BLaER1 (cell line): ENCODE measurements around the gene ADAMTS7.
A peak's percentile ranks its signal among the peaks of the same experiment; 100 is the strongest.
"Not testable (repeated sequence)": the region's sequence is repeated elsewhere in the genome, so short reads cannot be mapped to it uniquely, and the experiment has no call there.

Experiments
- H3K27ac ChIP-seq: shearing (Covaris generic); formaldehyde crosslinking; 2 replicates; pipeline ENCODE4 v1.8.1; 2022
- H3K27me3 ChIP-seq: shearing (Covaris generic); formaldehyde crosslinking; 2 replicates; pipeline ENCODE4 v1.8.1; 2022
- H3K36me3 ChIP-seq: shearing (Covaris generic); formaldehyde crosslinking; 2 replicates; pipeline ENCODE4 v1.8.1; 2022
- H3K4me1 ChIP-seq: shearing (Covaris generic); formaldehyde crosslinking; 2 replicates; pipeline ENCODE4 v1.8.1; 2022
- H3K4me2 ChIP-seq: shearing (Covaris generic); formaldehyde crosslinking; 2 replicates; pipeline ENCODE4 v1.8.1; 2022
- H3K4me3 ChIP-seq: shearing (Covaris generic); formaldehyde crosslinking; 2 replicates; pipeline ENCODE4 v1.8.1; 2022
- H3K9ac ChIP-seq: shearing (Covaris generic); formaldehyde crosslinking; 2 replicates; pipeline ENCODE4 v1.8.1; 2022
- H3K9me3 ChIP-seq: shearing (Covaris generic); formaldehyde crosslinking; 2 replicates; pipeline ENCODE4 v1.8.1; 2022
- H4K20me1 ChIP-seq: shearing (Covaris generic); formaldehyde crosslinking; 2 replicates; pipeline ENCODE4 v1.8.1; 2022
- Cebpa-rat ChIP-seq: shearing (Covaris generic); IDR thresholded peaks from 2 replicates; pipeline ENCODE4 v1.8.1; 2022

The ADAMTS7 gene

GRCh38 chr15:78779176-78779785, 32.0 kb downstream of the ADAMTS7 start:
- H3K4me2 ChIP-seq, H3K4me3 ChIP-seq, H4K20me1 ChIP-seq, H3K27me3 ChIP-seq, H3K27ac ChIP-seq, H3K4me1 ChIP-seq, H3K9ac ChIP-seq, H3K9me3 ChIP-seq: not testable (repeated sequence)
- peaks cover 24% of the 10 kb centered on the region for H3K36me3 ChIP-seq

- Histone ChIP-seq H3K27me3 (no peaks in the 10 kb centered on the region), H4K20me1 (no peaks in the 10 kb centered on the region), H3K9me3 (no peaks in the 10 kb centered on the region), H3K4me1 (no peaks in the 10 kb centered on the region), H3K4me3 (no peak overlapping the region), H3K27ac (peak overlapping the region; percentile 35), H3K36me3 (peaks cover 28% of the 10 kb centered on the region), H3K9ac (0 out of 2 replicates have a peak overlapping the region, but pooled peaks have one; percentile 38), H3K4me2 (no peak overlapping the region)
- TF ChIP-seq Cebpa-rat = no peak
Measured at GRCh38 chr15:78778422-78778821, 32.8 kb downstream of the ADAMTS7 start.

- not testable (repeated sequence) for H3K4me2 ChIP-seq
- H3K27ac ChIP-seq = peak overlapping the region; percentile 35
Measured at GRCh38 chr15:78777953-78778345, 33.3 kb downstream of the ADAMTS7 start.

GRCh38 chr15:78777290-78777952, 33.8 kb downstream of the ADAMTS7 start:
- H3K4me1 ChIP-seq, H3K9ac ChIP-seq, H3K27me3 ChIP-seq, H3K9me3 ChIP-seq, H3K4me3 ChIP-seq, H4K20me1 ChIP-seq, H3K4me2 ChIP-seq, H3K27ac ChIP-seq: not testable (repeated sequence)
- H3K36me3 ChIP-seq = peaks cover 28% of the 10 kb centered on the region

More at GRCh38 chr15:78777953-78778345, 33.3 kb downstream of the ADAMTS7 start:
- H3K27me3 ChIP-seq, H3K9me3 ChIP-seq, H3K4me3 ChIP-seq, H4K20me1 ChIP-seq, H3K4me1 ChIP-seq: not testable (repeated sequence)
- H3K9ac ChIP-seq = 0 out of 2 replicates have a peak overlapping the region, but pooled peaks have one; percentile 38
- H3K36me3 ChIP-seq = peaks cover 28% of the 10 kb centered on the region

GRCh38 chr15:78776046-78776925, 35.0 kb downstream of the ADAMTS7 start:
- H3K4me3 ChIP-seq, H3K27ac ChIP-seq, H4K20me1 ChIP-seq, H3K4me1 ChIP-seq, H3K9me3 ChIP-seq, H3K27me3 ChIP-seq, H3K4me2 ChIP-seq, H3K9ac ChIP-seq: not testable (repeated sequence)
- H3K36me3 ChIP-seq = peaks cover 33% of the 10 kb centered on the region

GRCh38 chr15:78775472-78775871, 35.8 kb downstream of the ADAMTS7 start:
- no peak for TF ChIP-seq Cebpa-rat
- H3K4me3 ChIP-seq = no peak overlapping the region
- H3K9ac ChIP-seq = no peak overlapping the region
- H3K36me3 ChIP-seq = peaks cover 36% of the 10 kb centered on the region
- no peaks in the 10 kb centered on the region for H3K27me3 ChIP-seq
- H3K4me1 ChIP-seq = no peaks in the 10 kb centered on the region
- no peak overlapping the region for H3K4me2 ChIP-seq
- H3K9me3 ChIP-seq = no peaks in the 10 kb centered on the region
- no peaks in the 10 kb centered on the region for H4K20me1 ChIP-seq
- no peak overlapping the region for H3K27ac ChIP-seq

- H3K9me3 ChIP-seq, H3K27ac ChIP-seq, H3K27me3 ChIP-seq, H3K9ac ChIP-seq, H3K4me2 ChIP-seq, H3K4me1 ChIP-seq, H3K4me3 ChIP-seq, H4K20me1 ChIP-seq: not testable (repeated sequence)
- H3K36me3 ChIP-seq = peaks cover 35% of the 10 kb centered on the region
Measured at GRCh38 chr15:78774451-78774990, 36.7 kb downstream of the ADAMTS7 start.

GRCh38 chr15:78773765-78774450, 37.4 kb downstream of the ADAMTS7 start:
- Histone ChIP-seq H3K4me1 (peaks cover 11% of the 10 kb centered on the region), H3K36me3 (peaks cover 31% of the 10 kb centered on the region)
- H4K20me1 ChIP-seq, H3K9ac ChIP-seq, H3K4me2 ChIP-seq, H3K27me3 ChIP-seq, H3K9me3 ChIP-seq, H3K27ac ChIP-seq, H3K4me3 ChIP-seq: not testable (repeated sequence)

- no peaks in the 10 kb centered on the region for H4K20me1 ChIP-seq
- no peak overlapping the region for H3K4me2 ChIP-seq
- no peaks in the 10 kb centered on the region for H3K27me3 ChIP-seq
- H3K9ac ChIP-seq = no peak overlapping the region
- TF ChIP-seq Cebpa-rat = no peak
- H3K36me3 ChIP-seq = peaks cover 21% of the 10 kb centered on the region
- peaks cover 22% of the 10 kb centered on the region for H3K4me1 ChIP-seq
- no peaks in the 10 kb centered on the region for H3K9me3 ChIP-seq
- no peak overlapping the region for H3K4me3 ChIP-seq
- H3K27ac ChIP-seq = no peak overlapping the region
Measured at GRCh38 chr15:78772738-78773137, 38.5 kb downstream of the ADAMTS7 start.

- Histone ChIP-seq H3K4me1 (peaks cover 34% of the 10 kb centered on the region), H3K36me3 (peaks cover 21% of the 10 kb centered on the region)
- H3K4me2 ChIP-seq, H3K4me3 ChIP-seq, H3K9me3 ChIP-seq, H3K27ac ChIP-seq, H3K9ac ChIP-seq, H3K27me3 ChIP-seq, H4K20me1 ChIP-seq: not testable (repeated sequence)
Measured at GRCh38 chr15:78771436-78772000, 39.7 kb downstream of the ADAMTS7 start.

GRCh38 chr15:78771020-78771419, 40.2 kb downstream of the ADAMTS7 start:
- not testable (repeated sequence) for H3K27ac ChIP-seq, H4K20me1 ChIP-seq, H3K4me3 ChIP-seq, H3K9me3 ChIP-seq, H3K27me3 ChIP-seq, H3K9ac ChIP-seq, H3K4me2 ChIP-seq
- H3K36me3 ChIP-seq = peaks cover 21% of the 10 kb centered on the region
- peaks cover 39% of the 10 kb centered on the region for H3K4me1 ChIP-seq

- H4K20me1 ChIP-seq, H3K9me3 ChIP-seq, H3K27me3 ChIP-seq, H3K4me3 ChIP-seq: not testable (repeated sequence)
- Histone ChIP-seq H3K27ac (peak overlapping the region; percentile 71), H3K4me1 (peaks cover 52% of the 10 kb centered on the region), H3K4me2 (peak overlapping the region; percentile 66), H3K9ac (peak overlapping the region; percentile 19; the same call in 1 of the 2 replicates), H3K36me3 (peaks cover 21% of the 10 kb centered on the region)
Measured at GRCh38 chr15:78769473-78770225, 41.6 kb downstream of the ADAMTS7 start.
